22Rv1 (cell line): ENCODE results near the gene METTL16.

Experiments used
- ZFX ChIP-seq: fragments of 450-650 bp; IDR thresholded peaks from 2 replicates; pipeline ENCODE4 v1.6.1; 2017; ENCODE audit warnings: antibody characterized with exemption, borderline replicate concordance
- TF ChIP-seq, protein P1 (sequence below): fragments of 450-650 bp; IDR thresholded peaks from 2 replicates; pipeline ENCODE4 v1.5.1; 2017; ENCODE audit warnings: mild to moderate bottlenecking

DNA sequence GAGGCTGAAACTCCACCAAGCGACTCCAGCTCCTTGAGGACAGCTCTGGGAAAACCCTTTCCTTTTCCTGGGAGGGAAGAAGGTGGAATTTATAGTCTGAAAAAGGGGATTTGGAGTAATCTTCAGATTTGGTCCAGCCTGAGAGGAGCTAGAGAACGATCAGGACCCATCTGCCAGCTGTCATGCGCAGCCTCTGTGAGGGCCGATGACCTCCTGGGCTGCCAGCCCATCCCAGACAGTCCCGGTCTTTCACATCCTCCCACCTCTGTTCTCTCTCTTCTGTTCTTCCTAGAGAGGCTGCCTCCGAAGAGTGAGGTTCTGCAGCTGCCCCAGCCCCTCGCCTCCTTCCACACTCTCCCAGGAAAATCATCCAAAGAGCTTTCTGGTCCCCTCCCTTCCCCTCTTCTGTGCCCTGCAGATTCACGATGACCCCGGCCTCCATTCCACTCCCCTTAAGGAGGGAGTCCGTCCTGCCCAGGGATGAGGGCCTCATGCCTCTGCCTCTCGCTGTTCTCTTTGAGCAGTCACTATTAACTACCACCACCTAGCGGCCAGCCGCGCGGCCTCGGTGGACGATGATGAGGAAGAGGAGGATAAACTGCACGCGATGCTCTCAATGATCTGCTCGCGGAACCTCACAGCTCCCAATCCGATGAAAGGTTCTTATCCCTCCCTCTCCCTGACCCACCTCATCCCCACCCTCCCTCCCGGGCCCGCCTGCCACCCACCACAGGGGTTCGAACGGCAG is 144.8 kb downstream of the METTL16 start:
- TF ChIP-seq, protein P1, sequence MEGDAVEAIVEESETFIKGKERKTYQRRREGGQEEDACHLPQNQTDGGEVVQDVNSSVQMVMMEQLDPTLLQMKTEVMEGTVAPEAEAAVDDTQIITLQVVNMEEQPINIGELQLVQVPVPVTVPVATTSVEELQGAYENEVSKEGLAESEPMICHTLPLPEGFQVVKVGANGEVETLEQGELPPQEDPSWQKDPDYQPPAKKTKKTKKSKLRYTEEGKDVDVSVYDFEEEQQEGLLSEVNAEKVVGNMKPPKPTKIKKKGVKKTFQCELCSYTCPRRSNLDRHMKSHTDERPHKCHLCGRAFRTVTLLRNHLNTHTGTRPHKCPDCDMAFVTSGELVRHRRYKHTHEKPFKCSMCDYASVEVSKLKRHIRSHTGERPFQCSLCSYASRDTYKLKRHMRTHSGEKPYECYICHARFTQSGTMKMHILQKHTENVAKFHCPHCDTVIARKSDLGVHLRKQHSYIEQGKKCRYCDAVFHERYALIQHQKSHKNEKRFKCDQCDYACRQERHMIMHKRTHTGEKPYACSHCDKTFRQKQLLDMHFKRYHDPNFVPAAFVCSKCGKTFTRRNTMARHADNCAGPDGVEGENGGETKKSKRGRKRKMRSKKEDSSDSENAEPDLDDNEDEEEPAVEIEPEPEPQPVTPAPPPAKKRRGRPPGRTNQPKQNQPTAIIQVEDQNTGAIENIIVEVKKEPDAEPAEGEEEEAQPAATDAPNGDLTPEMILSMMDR = 0 out of 2 replicates have a peak, but pooled peaks have one; percentile 11
- no peak for TF ChIP-seq ZFX
